GM21717 (cell line): ENCODE data around the gene PTPRN2.
"Not testable (repeated sequence)": the region's sequence is repeated elsewhere in the genome, so short reads cannot be mapped to it uniquely, and the experiment has no call there.

Source experiments
- ATAC-seq: cut with Tn5 transposase; IDR thresholded peaks from one replicate; pipeline ENCODE4 v1.9.1; 2021; ENCODE audit warnings: mild to moderate bottlenecking, moderate library complexity; ENCODE audit not compliant: unreplicated experiment

Gene PTPRN2

DNA sequence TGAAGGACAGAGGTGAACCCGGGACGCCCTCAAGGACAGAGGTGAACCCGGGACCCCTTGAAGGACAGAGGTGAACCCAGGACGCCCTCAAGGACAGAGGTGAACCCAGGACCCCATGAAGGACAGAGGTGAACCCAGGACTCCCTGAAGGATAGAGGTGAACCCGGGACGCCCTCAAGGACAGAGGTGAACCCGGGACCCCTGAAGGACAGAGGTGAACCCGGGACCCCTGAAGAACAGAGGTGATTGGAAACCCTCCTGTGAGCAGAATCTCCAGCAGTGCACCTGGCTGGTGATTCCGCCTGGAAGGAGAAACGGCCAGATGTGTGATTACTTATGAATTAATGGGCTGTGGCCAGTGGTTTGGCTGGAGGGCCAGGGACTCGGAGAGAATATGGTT, 272.3 kb downstream of the PTPRN2 start:
- no peak for ATAC-seq

DNA sequence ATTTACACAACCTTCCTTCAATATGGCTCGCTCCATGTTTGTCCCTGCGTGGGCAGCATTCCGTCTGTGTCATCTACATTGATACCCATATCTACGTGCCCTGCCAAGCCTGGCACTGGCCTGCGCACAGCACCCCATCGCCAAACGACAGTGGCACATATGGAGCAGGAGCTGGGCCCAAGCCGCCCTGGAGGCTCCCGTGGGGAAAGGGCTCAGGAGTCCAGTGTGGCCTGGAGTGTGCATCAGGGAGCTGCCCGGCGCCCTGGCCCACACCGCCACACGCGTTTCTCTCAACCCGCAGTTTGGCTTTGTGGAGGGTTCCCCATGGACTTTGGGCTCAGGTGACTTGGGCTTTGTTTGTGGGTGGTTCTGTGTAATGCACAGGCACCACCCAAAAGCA, 273.2 kb downstream of the PTPRN2 start:
- ATAC-seq = no peak

DNA sequence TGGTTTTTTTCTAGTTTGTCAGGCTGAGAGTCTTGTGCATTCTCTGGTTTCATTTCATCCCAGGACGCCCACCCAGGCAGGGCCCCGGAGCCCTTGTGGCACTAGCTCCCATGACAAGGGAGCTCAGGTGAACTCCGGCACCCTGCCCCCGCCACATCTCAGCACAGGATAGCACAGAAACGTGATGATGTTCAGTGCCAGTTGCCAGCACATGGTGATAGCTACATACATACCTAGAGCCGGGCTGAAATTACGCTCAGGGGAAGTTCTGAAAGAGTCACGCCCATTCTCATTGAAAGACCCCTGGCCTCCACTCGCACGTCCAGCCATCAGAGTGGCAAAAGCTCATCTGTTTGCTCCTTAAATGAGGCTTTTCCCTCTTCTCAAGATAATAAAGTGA, 273.7 kb downstream of the PTPRN2 start:
- no peak for ATAC-seq

DNA sequence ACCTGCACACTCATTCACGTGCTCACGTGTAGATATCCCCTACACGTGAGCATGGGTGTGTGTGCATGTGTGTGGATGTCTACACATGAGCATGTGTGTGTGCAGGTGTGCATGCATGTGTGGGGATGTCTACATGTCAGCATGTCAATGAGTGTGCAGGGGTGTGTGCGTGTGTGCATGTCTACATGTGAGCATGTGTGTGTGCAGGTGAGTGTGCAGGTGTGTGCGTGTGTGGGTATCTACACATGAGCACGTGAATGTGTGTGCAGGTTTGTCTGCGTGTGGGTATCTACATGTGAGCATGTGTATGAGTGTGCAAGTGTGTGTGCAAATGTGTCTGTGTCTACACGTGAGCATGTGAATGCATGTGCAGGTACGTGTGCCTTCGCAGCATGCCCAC, 274.8 kb downstream of the PTPRN2 start:
- no peak for ATAC-seq

DNA sequence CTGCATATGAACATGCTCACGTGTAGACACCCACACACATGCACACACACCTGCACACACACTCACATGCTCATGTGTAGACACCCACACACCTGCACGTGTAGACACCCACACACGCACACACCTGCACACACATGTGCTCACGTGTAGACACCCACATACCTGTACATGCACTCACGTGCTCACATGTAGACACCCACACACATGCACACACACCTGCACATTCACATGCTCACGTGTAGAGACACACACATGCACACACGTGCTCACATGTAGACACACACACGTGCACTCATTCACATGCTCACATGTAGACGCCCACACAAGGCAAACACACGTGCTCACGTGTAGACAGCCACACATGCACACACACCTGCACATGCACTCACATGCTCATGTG, 275.8 kb downstream of the PTPRN2 start:
- ATAC-seq = no peak

DNA sequence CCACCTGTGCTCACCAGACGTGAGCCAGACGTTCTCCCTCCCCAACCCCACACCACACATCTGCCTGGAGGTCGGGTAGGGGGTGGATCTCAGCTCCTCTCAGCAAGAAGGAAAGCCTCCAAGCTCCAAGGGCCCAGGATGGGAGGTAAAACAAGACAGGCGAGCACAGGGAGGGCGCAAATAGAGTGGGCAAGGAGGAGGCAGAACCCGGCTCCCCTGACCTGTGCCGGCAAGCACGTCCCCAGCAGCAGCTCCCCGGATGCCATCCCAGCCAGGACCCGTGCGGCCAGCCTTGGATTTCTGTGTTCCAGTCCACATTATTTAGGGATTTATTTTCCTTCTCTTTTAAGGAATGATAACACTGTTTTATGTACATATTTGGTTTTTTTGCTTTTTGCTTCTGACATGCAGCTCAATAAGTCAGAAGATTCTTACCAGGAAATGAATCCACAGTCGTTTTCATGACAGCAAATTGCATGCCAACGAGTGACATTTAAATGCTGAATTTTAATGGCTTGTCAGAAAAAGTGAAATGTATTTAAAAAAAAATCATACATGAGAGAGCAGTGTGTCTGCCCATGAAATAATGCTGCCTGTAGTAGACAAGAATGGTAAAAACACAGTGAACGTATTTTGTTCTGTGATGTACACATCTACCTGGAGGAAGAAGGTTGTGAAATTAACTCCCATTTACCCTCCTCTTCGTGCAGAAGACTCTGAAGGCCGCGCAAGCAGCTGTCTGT, 276.5 kb downstream of the PTPRN2 start:
- ATAC-seq = no peak

DNA sequence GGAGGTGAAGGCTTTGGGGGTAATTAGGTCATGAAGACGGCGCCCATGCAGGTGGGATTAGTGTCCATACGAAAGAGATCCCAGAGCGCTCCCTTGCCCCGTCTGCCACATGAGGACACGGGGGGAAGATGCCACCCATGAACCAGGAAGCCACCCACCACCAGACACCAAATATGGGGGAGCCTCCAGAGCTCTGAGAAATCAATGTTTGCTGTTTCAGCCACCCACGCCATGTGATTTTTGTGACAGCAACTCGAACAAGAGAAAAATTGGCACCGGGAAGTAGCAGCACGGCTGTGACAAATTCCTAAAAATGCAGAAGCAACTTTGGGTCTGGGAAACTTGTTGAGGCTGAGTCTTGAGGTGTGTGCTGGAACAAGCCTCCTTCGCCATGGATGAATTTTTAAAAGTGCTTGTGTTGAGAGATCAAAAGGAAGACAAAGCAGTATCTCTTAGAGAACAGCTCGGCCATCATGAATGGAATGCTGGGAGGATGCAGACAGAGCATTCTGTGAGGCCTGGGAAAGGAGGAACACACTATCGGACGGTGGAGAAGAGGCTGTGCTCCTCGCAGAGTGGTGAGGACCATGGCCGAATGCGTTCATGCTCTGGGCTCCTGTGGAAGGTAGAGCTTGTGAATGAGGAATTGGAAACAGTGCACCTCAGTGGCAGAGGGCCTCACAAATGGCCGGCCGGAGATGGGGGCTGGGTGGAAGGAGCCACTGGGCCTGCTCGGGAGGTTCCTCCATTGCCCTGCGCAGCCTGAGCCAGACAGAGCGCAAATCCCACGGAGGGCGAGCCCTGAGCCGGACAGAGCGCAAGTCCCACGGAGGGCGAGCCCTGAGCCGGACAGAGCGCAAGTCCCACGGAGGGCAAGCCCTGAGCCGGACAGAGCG, 277.5 kb downstream of the PTPRN2 start:
- no peak for ATAC-seq

DNA sequence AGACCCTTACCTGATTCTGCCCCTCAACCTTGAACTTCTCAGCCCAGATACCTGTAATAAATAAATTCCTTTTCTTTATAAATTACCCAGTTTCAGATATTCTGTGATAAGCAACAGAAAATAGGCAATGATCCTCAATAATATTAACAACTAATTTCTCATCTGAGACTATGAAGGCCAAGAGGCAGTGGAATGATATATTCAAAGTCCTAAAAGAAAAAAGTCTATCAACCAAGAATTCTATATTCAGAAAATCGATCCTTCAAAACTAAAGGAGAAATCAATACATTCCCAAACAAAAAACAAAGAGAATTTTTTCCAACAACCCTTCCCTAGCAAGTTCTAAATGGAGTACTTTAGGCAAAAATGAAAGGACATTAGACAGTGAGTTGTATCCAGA, 279.6 kb downstream of the PTPRN2 start:
- ATAC-seq = no peak

DNA sequence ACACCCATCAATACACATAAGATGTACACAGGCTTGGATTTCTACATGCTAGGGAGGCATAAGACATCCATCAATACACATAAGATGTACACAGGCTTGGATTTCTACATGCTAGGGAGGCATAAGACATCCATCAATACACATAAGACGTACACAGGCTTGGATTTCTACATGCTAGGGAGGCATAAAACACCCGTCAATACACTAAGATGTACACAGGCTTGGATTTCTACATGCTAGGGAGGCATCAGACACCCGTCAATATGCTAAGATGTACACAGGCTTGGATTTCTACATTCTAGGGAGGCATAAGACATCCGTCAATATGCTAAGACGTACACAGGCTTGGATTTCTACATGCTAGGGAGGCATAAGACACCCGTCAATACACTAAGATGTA, 283.6 kb downstream of the PTPRN2 start:
- ATAC-seq = not testable (repeated sequence)

DNA sequence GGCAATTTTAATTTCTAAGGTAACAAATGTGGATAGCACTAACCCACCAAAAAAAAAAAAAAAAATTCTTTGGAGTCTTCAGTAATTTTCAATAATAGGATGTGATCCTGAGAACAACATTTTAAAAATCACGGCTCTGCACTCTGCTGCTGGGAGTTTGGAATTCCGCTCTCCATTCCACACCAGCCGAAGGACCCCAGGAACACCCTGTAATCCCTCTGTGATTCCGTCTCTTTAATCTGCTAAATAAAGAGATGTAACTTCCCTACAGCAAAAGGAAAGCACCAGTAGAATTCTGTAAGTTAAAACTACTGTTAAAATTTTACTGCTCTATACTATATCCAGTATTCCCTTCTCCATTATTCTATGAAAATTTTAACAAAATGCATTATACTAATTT, 284.5 kb downstream of the PTPRN2 start:
- ATAC-seq = no peak

DNA sequence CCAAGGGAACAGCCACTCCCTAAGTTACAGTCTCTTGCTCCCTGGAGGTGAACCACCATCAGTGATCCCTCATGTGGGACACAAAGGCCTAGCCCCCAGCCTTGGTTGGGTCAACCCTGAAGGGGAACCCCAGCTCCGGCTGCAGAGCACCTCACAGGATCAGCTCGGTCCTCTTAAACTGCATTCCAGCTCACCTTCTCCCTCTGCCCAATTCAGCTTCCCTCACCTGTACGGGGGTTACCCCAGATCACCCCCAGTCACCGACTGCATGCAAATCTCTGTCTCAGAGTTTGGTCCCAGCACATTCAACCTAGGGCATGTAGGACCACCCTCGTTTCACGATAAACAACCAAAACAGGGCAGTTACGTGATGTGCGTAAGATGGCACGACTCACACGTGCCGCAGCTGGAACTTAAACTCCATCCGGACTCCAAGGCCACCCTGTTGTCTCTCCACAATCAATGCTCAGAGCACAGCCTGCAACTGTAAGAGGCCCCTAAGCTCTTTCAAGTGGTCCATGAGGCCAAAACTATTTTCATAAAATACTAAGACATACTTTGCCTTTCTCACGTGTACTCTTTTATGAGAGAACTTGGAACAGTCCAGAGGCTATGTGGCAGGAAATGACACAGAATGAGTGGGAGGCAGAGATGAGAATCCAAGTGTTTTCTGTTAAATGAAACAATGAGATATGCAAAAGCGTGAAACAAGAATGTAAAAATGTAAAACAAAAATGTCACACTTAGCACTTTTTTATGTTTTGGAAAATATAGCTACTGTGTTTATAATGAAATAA, 285.2 kb downstream of the PTPRN2 start:
- no peak for ATAC-seq

DNA sequence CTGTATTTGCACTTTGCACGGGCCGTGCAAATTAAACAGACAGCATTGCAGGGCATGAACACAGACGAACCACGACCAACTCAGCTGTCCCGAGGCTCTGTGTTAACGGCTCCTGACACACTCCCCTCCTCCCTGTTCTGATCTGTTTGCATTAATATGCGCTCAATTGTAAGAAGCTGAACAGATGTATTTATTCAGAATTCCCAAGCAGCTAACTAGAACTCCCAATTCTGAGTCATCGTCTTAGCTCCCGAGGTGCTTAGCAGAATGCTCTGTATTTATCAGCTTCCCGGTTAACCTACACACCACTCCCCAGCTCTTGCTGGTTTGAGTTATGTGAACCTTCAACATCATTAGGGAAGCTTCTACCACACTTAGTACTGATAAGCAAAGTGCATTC, 286.4 kb downstream of the PTPRN2 start:
- ATAC-seq = no peak

DNA sequence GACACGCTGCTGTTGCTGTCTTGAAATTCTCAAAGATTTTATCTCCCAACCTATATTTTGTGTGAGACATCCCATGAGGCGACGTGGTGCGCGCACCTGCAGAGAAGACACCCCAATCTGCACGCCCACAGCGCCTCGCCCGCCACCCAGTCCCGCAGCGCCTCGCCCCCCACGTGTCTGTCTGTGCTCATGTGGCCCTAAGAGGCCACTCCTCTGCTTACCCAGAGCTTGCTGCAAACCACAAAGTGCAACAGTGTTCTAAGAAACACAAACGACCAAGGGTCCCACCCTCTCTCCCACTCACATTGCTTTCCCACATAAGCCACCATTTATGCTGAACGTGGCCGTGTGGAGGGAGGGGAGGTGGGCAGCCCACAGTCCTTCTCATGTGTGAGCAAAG, 287.2 kb downstream of the PTPRN2 start:
- no peak for ATAC-seq

DNA sequence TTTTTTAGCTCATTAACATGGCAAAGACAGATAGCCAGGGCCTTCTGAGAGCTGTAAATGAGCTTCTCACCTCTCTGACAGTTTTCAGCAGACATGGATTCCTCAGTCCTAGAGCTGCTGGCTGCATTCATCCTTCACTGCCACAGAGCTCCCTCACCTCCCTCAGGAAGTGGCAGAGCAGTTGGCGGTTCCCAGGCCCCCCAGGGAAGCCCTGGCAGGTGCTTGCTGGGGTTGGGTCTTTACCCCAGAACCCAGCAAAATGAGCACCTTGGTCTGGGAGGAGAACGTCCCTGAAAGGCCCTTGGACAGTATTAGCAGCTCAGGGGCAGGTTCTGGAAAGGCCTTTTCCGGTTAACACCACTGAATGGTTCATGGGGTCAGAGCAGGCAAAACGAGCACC, 288.0 kb downstream of the PTPRN2 start:
- ATAC-seq = no peak

DNA sequence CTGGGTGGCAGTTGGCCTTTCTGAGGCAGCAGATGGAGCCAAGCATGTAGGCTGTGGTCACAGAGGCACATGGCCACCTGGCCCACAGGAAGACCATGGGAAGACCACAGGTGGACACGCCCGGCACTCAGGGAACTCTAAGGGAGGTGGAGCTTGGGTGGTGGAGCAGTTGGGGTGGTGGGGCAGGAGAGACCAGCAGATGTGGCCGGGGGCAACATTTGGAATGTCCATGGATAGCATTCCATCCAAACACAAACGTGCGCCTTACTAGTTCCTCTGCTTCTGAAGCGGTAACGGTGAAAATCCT, 290.9 kb downstream of the PTPRN2 start:
- ATAC-seq = no peak

DNA sequence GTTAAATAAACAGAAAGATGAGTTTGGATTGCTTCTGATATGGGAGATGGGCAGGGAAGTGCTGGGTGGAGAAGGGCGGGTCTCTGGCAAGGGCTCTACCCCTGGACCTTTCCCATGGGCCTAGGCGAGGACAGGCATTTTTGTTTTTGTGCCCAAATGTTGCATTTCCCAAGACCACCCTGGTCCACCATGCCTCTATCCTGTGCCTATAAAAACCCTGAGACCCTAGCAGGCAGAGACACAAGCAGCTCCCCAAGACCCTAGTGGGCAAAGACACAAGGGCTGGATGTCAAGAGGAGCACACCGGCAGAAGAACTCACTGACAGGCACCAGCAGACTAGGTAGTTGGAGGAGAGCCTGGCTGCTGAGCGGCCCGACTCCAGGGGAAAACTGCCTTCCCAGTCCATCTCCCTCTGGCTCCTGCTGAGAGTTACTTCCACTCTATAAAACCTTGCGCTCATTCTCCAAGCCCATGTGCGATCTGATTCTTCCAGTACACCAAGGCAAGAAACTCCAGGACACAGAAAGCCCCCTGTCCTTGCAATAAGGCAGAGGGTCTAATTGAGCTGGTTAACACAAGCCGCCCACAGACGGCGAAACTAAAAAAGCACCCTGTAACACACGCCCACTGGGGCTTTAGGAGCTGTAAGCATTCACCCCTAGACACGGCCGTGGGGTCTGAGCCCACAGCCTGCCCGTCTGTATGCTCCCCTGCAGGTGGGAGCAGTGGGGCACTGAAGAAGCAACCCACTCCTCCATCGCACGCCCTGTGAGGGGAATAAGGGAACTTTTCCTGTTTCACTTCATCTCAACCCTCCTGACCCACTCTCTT, 291.4 kb downstream of the PTPRN2 start:
- ATAC-seq = no peak

DNA sequence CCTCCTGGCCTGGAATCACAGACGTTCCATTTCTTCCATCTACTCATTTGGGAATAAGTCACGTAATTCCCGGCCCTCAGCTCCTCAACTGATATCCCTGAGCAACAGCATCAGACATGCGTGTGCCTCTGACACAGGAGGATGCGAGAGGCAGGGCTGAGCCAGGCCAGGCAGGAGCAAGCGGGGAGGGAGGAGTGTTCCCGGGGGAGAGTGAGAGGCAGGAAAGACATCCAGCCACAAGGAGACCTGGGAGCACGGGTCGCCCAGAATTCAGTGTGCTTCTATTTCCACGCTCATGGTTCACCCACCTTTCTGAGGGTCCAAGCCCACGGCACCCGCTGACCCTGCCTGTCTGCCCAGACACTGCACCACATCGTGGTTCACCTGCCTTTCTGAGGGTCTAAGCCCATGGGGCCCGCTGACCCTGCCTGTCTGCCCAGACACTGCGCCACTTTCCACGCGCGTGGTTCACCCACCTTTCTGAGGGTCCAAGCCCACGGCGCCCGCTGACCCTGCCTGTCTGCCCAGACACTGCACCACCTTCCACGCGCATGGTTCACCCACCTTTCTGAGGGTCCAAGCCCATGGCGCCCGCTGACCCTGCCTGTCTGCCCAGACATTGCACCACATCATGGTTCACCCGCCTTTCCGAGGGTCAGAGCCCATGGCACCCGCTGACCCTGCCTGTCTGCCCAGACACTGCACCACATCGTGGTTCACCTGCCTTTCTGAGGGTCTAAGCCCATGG, 293.0 kb downstream of the PTPRN2 start:
- not testable (repeated sequence) for ATAC-seq

DNA sequence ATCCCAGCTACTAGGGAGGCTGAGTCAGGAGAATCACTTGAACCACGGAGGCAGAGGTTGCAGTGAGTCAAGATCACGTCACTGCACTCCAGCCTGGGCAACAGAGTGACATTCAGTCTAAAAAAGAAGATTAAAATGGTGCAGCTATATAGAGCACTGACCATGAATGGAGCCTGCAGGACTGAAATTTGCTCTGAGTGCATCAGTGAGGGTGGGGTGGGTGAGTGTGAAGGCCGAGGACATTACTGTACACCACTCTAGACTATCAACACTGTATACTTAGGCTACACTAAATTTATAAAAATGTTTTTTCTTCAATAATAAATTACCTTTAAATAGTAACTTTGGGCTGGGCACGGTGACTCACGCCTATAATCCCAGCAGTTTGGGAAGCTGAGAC, 294.7 kb downstream of the PTPRN2 start:
- ATAC-seq = no peak

DNA sequence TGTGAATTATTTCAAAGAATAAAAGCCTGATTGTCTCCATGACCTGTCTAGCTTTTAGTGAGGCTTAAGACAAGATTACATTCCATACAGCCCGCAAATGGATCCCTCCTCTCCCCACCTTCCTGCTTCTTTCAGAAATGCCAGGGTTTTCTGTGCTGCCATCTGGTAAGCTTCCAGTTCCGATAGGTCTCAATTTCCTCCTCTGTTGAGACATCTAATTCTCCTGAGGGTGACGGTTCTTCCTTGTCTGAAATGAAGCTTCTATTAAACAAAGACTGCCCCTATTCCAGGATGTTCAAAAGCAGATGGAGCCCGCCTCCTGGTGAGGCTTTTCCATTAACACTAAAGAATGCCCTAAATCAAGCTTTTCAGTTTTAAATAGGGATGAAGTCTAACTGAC, 295.6 kb downstream of the PTPRN2 start:
- ATAC-seq = no peak
